CD1c-positive myeloid dendritic cell (primary cell): Measurements from ENCODE around the gene NANOG.
A peak's percentile ranks its signal among the peaks of the same experiment; 100 is the strongest.
"Not testable (repeated sequence)": the region's sequence is repeated elsewhere in the genome, so short reads cannot be mapped to it uniquely, and the experiment has no call there.

Source experiments
- DNase-seq: peaks from one replicate; pipeline ENCODE4 v3.0.0-alpha.2; 2016; ENCODE audit errors: extremely low spot score

Gene NANOG

DNA sequence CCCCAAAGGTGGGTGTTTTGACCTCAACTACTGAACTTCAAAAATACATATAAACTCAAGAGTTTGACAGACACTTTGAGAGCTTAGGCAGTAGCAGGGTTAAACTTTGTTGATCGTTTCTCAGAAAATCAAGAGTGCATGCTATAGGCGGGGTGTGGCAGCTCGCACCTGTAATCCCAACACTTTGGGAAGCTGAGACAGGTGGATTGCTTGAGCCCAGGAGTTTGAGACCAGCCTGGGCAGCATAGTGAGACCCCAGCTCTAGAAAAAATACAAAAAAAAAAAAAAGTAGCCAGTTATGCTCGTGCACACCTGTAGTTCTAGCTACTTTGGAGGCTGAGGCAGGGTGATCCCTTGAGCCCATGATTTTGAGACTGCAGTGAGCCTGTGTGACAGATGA is 12.3 kb downstream of the NANOG start:
- DNase-seq = no peak

DNA sequence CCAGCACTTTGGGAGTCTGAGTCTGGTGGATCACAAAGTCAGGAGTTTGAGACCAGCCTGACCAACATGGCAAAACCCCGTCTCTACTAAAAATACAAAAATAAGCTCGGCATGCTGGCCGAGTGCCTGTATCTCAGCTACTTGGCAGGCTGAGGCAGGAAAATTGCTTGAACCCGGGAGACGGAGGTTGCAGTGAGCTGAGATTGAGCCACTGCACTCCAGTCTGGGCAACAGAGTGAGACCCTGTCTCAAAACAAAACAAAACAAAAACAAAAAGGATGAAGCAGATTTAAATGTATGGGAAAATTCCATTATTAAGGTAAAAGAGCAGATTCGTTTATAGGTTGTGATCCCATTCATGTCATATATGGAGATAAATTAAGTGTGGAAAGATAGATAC is 17.1 kb downstream of the NANOG start:
- DNase-seq = not testable (repeated sequence)

DNA sequence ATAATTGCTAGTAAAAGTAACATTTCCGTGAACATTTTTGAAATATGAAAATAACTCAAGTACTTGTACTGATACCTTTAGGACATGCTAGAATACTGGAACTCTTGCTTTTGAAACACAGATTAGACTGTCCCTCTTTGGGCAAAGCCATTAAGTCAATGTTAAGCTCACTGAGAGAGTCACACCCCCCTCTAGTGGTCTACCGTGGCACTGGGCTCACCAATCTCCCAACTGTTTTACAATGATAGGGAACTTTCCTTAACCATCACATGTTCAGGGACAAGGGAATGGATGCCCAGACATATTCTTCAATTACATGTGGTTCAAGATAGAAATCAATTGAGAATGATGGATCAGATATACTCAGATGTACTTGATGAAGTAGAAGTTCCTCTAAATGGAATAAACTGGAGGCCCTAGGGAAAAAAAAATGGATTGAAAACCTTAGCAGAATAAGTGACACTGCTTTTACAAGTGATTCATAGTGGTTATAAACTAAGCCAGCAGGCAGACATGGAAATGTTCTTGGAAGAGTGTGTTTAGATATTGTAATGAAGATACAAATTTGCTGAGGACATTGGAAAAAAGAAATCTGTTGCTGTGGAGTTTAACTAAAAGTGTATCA is 17.8 kb downstream of the NANOG start:
- DNase-seq = peak; percentile 75

- DNase-seq = not testable (repeated sequence)
Observed at GRCh38 chr12:7825754-7826153, 36.6 kb downstream of the NANOG start.

DNA sequence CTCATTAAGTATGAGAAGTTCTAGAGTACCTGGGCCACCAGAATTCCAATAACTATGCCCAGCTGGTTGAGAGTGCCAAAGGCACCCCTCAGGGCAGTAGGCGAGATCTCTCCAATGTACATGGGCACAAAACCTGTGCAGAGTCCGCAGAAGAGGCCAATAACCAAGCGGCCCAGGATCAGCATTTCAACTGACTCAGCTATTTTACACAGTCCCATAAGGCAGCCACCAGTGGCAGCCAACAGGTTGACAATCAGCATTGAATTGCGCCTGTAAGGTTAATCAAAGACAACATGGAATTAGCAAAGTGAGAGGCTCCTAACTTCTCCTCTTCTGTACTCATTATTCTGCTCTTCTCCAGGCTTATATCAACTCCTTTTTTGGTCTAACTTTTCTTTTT is 40.5 kb downstream of the NANOG start:
- not testable (repeated sequence) for DNase-seq

- peak; percentile 64 for DNase-seq
Observed at GRCh38 chr12:7832059-7832696, 43.0 kb downstream of the NANOG start.

- DNase-seq = not testable (repeated sequence)
Observed at GRCh38 chr12:7833201-7833600, 44.0 kb downstream of the NANOG start.

GRCh38 chr12:7833831-7834230 is 44.6 kb downstream of the NANOG start:
- DNase-seq = no peak

- peak; percentile 20 for DNase-seq
Observed at GRCh38 chr12:7834701-7835100, 45.5 kb downstream of the NANOG start.

DNA sequence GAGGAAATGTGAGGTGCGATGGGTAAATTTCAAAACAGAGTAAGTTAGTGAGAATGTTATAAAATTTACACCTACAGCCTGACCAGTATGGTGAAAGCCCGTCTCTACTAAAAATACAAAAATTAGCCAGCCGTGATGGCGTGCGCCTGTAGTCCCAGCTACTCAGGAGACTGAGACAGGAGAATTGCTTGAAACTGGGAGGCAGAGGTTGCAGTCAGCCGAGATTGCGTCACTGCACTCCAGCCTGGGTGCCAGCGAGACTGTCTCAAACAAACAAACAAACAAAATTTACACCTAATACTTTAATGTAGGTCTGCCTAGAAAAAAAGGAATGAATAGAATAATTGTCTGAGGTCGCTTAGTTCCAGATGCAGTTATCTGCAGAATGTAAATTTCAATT is 45.9 kb downstream of the NANOG start:
- no peak for DNase-seq

DNA sequence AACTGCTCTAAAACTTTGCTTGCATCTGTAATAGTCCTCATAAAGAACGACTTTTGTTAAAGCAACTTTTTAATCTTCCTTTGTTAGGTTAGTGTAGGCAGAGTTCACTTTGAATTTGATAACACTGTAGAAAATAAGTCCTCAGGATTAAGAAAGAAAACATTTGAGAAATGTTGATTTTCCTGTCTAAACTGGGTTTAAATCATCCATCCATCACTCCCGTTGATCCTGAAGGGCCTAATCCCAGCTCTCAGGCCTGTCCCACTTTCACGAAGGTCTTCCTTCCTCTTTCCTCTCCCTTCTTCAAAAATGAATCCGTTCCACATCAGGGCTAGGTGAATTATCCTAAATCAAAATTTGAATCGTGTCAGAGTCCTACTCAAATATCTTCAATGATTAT is 46.6 kb downstream of the NANOG start:
- DNase-seq = no peak

DNA sequence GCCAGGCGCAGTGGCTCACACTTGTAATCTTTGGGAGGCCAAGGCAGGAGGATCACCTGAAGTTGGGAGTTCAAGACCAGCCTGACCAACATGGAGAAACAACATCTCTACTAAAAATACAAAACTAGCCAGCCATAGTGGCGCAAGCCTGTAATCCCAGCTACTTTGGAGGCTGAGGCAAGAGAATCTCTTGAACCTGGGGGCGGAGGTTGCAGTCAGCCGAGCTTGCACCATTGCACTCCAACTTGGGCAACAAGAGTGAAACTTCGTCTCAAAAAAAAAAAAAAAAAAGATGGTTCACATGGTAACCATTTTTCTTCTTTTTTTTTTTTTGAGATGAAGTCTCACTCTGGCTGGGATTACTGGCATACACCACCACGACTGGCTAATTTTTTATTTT is 48.2 kb downstream of the NANOG start:
- peak; percentile 80 for DNase-seq

GRCh38 chr12:7839226-7839625 is 50.0 kb downstream of the NANOG start:
- not testable (repeated sequence) for DNase-seq

GRCh38 chr12:7839848-7840247 is 50.6 kb downstream of the NANOG start:
- not testable (repeated sequence) for DNase-seq

DNA sequence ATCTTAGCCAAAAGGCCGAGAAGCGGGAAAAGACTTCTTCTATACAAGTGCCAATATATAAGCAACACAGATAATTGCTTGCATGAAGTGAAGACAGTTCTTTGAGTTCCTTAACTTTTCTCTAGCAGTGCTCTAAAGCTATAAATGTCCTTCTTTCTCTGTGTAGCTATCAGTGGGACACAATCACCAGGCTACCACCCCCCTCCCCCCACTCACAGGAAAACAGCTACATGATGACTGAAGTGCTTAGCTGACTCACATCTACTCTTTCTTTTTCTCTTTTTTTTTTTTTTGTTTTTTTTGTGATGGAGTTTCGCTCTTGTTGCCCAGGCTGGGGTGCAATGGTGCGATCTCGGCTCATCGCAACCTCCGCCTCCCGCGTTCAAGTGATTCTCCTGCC is 53.2 kb downstream of the NANOG start:
- DNase-seq = not testable (repeated sequence)

DNA sequence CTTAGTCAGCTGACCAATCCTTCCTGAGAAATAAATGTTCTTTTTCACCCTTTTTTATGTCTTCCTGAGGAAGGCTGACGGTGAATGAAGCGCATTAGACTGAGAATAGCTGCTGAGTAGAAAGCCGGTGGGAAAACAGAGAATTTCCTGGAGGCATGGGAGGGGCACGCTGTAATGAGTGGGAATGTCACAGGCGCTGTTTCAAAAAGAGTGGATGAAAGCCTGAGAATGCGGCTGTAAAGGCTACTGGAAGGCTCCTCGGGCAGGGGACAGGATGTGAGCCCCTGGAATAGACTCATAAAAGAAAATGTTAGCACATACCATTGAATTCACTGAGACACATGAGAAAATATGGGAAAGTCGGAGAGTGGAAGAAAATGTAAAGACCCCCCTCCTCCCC is 53.9 kb downstream of the NANOG start:
- DNase-seq = not testable (repeated sequence)

- peak; percentile 51 for DNase-seq
Observed at GRCh38 chr12:7843583-7843982, 54.4 kb downstream of the NANOG start.

GRCh38 chr12:7844116-7844515 is 54.9 kb downstream of the NANOG start:
- no peak for DNase-seq

DNA sequence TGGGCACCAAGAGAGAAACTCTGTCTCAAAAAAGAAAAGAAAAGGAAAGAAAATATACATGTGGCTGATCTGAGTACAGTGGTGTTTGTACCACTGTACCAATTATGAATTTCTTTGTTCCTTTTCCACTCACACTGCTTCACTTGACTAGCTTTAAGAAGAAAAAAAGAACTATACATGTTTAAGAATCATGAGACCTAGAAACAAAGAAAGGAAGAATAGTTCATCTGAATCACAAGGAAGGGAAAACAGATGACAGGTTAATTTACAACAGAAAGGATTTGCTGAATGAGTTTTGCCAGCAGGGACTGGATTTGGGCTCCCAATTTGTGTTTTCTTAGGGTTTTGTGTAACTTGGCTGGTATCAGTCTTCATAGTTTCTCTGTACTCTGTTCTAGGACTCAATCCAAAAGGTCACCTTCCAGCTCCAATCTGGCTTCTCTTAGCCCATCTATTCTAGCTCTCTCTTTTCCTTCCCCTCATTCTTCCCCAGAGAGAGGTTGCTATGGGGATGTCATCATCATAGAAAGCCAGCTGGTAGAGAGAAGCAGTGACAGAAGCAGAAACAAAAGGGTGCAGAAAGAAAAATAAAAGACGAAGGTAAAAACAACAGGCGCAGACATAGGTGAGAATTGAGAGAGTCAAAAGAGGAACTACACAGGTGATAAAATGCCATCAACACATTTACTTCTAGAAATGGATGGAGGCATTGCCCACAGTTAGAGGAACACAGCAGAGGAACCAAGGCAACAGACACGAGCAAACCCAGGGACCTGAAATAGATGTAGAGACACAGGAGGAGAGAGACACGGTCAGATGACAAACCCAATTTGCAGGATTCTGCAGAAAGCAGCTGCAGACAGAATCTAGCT is 58.3 kb downstream of the NANOG start:
- DNase-seq = not testable (repeated sequence)

- peak; percentile 42 for DNase-seq
Observed at GRCh38 chr12:7848098-7848422, 58.9 kb downstream of the NANOG start.
